Mammary epithelial cell (primary cell): ENCODE results near the gene TADA2B.

Experiments
- CTCF ChIP-seq, 2 donors: IDR thresholded peaks in 1 of 2; conservative IDR thresholded peaks in 1 of 2; 2 replicates each; pipeline ENCODE4 v1.5.1; 2011 to 2012; ENCODE audit warnings: inconsistent platforms in 2 of 2, low read length in 2 of 2, mild to moderate bottlenecking in 2 of 2, control low read depth in 1 of 2, low read depth in 1 of 2; ENCODE audit not compliant: insufficient read depth in 1 of 2; ENCODE audit errors: extremely low read depth in 1 of 2
- EZH2 ChIP-seq: IDR thresholded peaks from 2 replicates; pipeline ENCODE4 v1.6.1; 2012; ENCODE audit warnings: low read length, inconsistent platforms, borderline replicate concordance

- TF ChIP-seq CTCF (conservative IDR thresholded peaks at IDR 0.05 in 1 of 2, IDR thresholded peaks at IDR 0.05 in 1 of 2; ENCODE audit: extremely low read depth in 1 of 2, insufficient read depth in 1 of 2, low read depth in 1 of 2, low read length in 2 of 2): no peak
- no peak for TF ChIP-seq EZH2
Measured at GRCh38 chr4:7058792-7059191, 15.6 kb downstream of the TADA2B start.
